Central memory CD4-positive, alpha-beta T cell (primary cell): ENCODE measurements around the gene MCU.
"Not testable (repeated sequence)": the region's sequence is repeated elsewhere in the genome, so short reads cannot be mapped to it uniquely, and the experiment has no call there.

Experiments used
- DNase-seq: peaks from one replicate; pipeline ENCODE4 v3.0.0; 2022

MCU gene

DNA sequence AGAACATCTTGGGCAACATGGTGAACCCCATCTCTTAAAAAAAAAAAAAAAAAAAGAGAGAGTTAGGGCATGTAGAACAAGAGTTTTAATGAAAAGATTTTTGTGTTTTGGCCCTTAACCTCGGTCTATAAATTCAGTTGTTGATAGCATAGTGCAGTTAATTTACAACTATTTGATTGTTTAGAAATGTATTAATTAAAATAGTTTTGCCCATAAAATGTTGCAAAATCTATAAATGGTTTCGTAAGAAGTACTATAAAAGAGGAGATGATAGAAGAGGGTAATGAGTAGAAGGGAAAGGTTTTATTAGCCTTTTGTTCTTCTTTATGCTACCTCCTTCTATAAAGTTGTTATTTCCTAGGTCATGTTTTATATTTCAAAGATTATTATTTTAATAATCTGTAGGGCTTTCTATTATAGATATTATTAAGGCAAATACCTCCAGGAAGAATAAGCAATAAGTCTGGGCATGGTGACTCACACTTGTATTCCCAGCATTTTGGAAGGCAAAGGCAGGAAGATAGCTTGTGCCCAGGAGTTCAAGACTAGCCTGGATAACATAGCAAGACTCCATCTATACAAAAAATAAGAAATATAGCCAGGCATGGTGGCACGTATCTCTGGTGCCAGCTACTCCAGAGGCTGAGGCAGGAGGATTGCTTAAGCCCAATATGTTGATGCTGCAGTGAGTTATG lies 73.3 kb downstream of the MCU start:
- DNase-seq: no peak

DNA sequence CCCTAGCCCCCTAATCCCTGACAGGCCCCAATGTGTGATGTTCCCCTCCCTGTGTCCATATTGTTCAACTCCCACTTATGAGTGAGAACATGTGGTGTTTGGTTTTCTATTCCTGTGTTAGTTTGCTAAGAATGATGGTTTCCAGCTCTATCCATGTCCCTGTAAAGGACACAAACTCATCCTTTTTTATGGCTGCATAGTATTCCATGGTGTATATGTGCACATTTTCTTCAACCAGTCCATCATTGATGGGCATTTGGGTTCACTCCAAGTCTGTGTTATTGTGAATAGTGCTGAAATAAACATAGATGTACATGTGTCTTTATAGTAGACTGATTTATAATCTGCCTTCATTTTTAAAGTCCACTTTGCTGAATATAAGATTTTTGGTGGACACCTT lies 79.3 kb downstream of the MCU start:
- DNase-seq: not testable (repeated sequence)

- DNase-seq: no peak
Measured at GRCh38 chr10:72772031-72772430, 80.1 kb downstream of the MCU start.

- DNase-seq: no peak
Measured at GRCh38 chr10:72779874-72780273, 87.9 kb downstream of the MCU start.

- DNase-seq: no peak
Measured at GRCh38 chr10:72782649-72783330, 90.8 kb downstream of the MCU start.

- no peak for DNase-seq
Measured at GRCh38 chr10:72783410-72783833, 91.5 kb downstream of the MCU start.

GRCh38 chr10:72784551-72785351 lies 92.8 kb downstream of the MCU start:
- no peak for DNase-seq

DNA sequence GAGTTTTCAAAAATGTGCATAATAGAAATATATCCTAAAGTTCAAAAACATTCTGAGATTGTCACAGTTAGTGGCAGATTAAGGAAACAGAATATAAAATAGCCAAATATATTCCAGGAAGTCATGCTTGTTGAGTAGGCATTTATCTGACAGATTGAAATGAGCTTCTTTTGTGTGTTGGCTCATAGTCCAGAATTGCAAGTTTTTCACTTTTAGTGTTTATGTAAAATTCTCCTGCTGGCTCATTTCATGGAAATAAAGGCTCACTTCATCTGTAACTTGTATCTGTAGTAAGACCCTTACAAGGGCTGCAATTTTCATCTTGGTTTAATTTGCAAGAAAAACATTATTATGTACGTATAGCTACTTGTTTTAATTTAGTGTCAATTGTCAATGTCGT lies 93.5 kb downstream of the MCU start:
- no peak for DNase-seq

- no peak for DNase-seq
Measured at GRCh38 chr10:72790216-72790990, 98.5 kb downstream of the MCU start.

DNA sequence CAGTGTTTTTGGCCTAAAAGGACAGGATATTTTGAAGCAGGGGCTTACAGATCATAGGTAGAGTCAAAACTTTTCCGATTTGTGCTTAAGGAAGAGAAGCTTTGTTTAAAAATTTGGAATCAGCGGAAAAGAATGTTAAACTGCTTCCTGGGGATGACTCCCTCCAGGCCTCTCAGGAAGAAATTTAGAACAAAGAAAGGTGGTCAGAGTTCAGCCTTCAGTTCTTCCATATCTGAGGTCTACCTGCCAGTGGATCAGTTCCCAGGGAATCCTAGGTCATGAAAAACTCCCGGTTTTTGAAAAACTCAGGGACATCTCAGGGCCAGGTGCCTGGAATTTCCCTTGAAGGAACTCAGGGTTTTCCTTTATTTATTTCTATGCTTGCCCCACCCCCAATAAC lies 100.3 kb downstream of the MCU start:
- no peak for DNase-seq

GRCh38 chr10:72793752-72794151 lies 101.8 kb downstream of the MCU start:
- DNase-seq: no peak

DNA sequence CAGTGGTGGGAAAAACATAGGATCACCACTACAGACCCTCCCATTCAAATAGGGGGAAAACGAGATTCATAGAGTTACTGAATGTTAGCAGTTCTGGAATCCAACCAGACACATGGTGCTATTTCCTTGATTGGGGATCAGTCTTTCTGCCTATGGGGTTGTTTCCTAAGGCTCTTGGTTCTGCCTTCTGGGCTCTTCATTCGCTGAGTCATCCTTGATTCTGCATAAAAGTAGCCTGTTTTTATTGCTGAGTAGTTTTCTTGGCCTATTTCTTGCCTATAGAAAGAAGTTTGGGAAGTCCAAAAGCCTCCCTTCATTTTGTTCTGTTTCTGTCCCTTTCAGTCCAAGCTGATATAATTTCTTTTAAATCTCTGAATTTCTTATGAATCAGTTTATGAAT lies 102.3 kb downstream of the MCU start:
- no peak for DNase-seq

DNA sequence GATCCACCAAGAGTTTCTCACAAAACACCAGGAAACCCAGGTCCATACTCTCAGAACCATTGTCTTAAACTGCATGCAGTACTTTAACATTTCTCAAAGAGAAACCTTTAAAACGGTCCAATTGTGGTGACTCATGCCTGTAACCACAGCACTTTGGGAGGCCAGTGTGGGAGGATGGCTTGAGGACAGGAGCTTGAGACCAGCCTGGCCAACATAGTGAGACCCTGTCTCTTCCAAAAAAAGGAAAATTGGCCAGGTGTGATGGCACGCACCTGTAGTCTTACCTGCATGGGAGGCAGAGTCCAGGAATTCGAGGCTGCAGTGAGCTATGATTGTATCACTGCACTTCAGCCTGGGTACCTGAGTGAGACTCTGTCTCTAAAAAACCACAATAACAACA lies 104.1 kb downstream of the MCU start:
- DNase-seq: no peak

- no peak for DNase-seq
Measured at GRCh38 chr10:72796538-72796937, 104.6 kb downstream of the MCU start.

- DNase-seq: no peak
Measured at GRCh38 chr10:72800000-72800740, 108.2 kb downstream of the MCU start.

DNA sequence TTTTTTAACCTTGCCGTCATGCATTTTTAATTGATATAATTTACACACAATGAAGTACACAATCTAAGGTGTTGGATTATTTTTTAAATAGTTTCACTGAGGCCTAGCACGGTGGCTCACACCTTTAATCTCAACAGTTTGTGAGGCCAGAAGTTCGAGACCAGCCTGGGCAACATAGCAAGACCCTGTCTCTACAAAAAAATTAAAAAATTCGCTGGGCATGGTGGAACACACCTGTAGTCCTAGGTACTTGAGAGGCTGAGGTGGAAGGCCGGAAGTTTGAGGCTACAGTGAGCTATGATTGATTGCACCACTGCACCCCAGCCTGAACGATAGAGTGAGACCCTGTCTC lies 108.8 kb downstream of the MCU start:
- DNase-seq: no peak

DNA sequence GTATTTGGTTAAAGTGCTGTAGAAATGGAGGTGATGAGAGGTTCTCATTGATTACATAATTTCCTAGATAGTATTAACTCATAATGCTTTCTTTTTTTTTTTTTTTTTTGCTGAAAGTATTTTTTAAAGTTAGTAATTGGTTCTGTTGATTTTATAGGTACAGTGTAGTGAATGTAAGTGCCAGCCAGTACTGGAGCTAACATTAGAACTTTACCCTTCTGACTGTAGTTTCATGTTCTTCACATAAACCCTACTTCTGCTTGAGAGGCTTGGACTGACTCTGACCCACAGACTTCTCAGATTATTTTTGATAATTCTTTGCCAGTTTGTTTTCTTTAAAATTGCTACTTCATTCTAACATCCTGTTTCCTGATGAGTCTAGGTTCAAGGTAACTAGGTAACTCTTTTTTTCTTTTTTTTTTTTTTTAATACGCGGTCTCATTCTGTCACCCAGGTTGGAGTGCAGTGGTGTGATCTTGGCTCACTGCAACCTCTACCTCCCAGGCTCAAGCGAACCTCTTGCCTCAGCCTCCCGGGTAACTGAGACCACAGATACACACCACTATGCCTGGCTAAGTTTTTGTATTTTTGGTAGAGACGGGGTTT lies 109.4 kb downstream of the MCU start:
- DNase-seq: peak; percentile 1

DNA sequence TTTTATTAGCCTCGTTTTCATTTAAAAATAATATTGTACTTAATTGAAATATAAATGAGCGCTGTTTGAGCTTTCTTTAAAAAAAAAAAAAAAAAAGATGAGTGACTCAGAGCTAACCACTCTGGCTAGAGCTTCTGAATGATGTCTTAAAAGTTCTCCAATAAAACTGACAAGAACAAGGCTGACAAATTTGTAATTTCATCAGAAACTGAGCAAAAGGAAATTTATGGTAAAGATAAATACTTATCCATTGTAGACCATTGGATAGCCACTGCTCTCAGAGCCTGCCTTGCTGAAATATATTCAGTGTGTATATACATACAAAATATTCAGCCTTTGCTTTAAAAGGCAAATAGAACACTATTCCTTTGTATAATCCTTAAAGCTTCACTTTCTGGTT lies 110.4 kb downstream of the MCU start:
- no peak for DNase-seq

- DNase-seq: no peak
Measured at GRCh38 chr10:72802763-72803505, 111.0 kb downstream of the MCU start.

GRCh38 chr10:72808001-72808400 lies 116.1 kb downstream of the MCU start:
- DNase-seq: no peak

- DNase-seq: no peak
Measured at GRCh38 chr10:72809006-72809405, 117.1 kb downstream of the MCU start.
